Dedifferentiated amniotic fluid mesenchymal stem cell (primary cell): Measurements from ENCODE around the gene CLMP.

Experiments used
- DNase-seq: peaks from one replicate; pipeline ENCODE4 v3.0.0-alpha.2; 2016; ENCODE audit errors: extremely low spot score

The CLMP gene

GRCh38 chr11:123190518-123190917 lies 4.5 kb downstream of the CLMP start:
- no peak for DNase-seq

GRCh38 chr11:123188508-123189165 lies 6.4 kb downstream of the CLMP start:
- peak; percentile 38 for DNase-seq

- DNase-seq: no peak
These were observed 7.2 kb downstream of the CLMP start for GRCh38 chr11:123187665-123188507.

- no peak for DNase-seq
These were observed 7.8 kb downstream of the CLMP start for GRCh38 chr11:123187248-123187647.

GRCh38 chr11:123186286-123186685 lies 8.8 kb downstream of the CLMP start:
- no peak for DNase-seq

- no peak for DNase-seq
These were observed 9.7 kb downstream of the CLMP start for GRCh38 chr11:123185326-123185725.

- no peak for DNase-seq
These were observed 10.5 kb downstream of the CLMP start for GRCh38 chr11:123184531-123184930.

- DNase-seq: no peak
These were observed 11.5 kb downstream of the CLMP start for GRCh38 chr11:123183391-123184099.

- no peak for DNase-seq
These were observed 13.1 kb downstream of the CLMP start for GRCh38 chr11:123181767-123182500.

GRCh38 chr11:123181075-123181474 lies 14.0 kb downstream of the CLMP start:
- DNase-seq: no peak

- DNase-seq: peak; percentile 40
These were observed 14.5 kb downstream of the CLMP start for GRCh38 chr11:123180574-123180973.

GRCh38 chr11:123180166-123180565 lies 14.9 kb downstream of the CLMP start:
- DNase-seq: no peak

- no peak for DNase-seq
These were observed 15.5 kb downstream of the CLMP start for GRCh38 chr11:123179586-123179985.

GRCh38 chr11:123178186-123178585 lies 16.9 kb downstream of the CLMP start:
- DNase-seq: no peak

- no peak for DNase-seq
These were observed 18.3 kb downstream of the CLMP start for GRCh38 chr11:123176785-123177184.

- peak; percentile 96 for DNase-seq
These were observed 20.6 kb downstream of the CLMP start for GRCh38 chr11:123174196-123175183.

GRCh38 chr11:123173856-123174186 lies 21.2 kb downstream of the CLMP start:
- DNase-seq: no peak

GRCh38 chr11:123173040-123173855 lies 21.8 kb downstream of the CLMP start:
- peak; percentile 93 for DNase-seq

- DNase-seq: no peak
These were observed 24.1 kb downstream of the CLMP start for GRCh38 chr11:123170929-123171328.

- DNase-seq: no peak
These were observed 25.2 kb downstream of the CLMP start for GRCh38 chr11:123169821-123170220.
